ENCODE measurements around the gene XXYLT1. TPM values are rescaled to one million over a fixed set of nuclear protein-coding genes. Genes with fewer than 3 reads are reported as not detected.

The XXYLT1 gene
- total RNA-seq, 2 experiments from 2014 or later, result 17.2 to 19.6 TPM

GRCh38 chr3:195042743-195043606 lies 228.0 kb downstream of the XXYLT1 start:
- BruUV-seq (replicated peaks), result no TSS peak
- CTCF ChIA-PET (ENCODE audit: unreplicated experiment), result interaction anchor here (0.7 kb wide), 1 partner anchor 21 kb away, joined by 4 read pairs; no protein-coding TSS in a partner anchor
- H2AFZ ChIP-seq (ENCODE audit: low read length), result no peak overlapping the region
- no peak for TF ChIP-seq CTCF (conservative IDR thresholded peaks at IDR 0.05; ENCODE audit: low read length)
- TF ChIP-seq EZH2phosphoT487 (IDR thresholded peaks at IDR 0.05; ENCODE audit: borderline replicate concordance, low read depth, low read length), result no peak
- H3K36me3 ChIP-seq (ENCODE audit: insufficient read depth, low read length), result no peaks in the 10 kb centered on the region
- H4K20me1 ChIP-seq (ENCODE audit: insufficient read depth, low read length), result no peaks in the 10 kb centered on the region
- peaks cover 14% of the 10 kb centered on the region for H3K4me1 ChIP-seq (ENCODE audit: insufficient read depth, low read length, poor library complexity, severe bottlenecking)
- H3K9me3 ChIP-seq (ENCODE audit: low read length), result no peaks in the 10 kb centered on the region
- no peaks in the 10 kb centered on the region for H3K9me2 ChIP-seq (ENCODE audit: insufficient read depth, low read length)
- no peak overlapping the region for H3K4me3 ChIP-seq (ENCODE audit: low read depth, low read length, poor library complexity, severe bottlenecking)
- intact Hi-C loops (cut with micrococcal nuclease; ENCODE audit: unreplicated experiment), result no loop called here
- DNase-seq (ENCODE audit: low spot score), result no peak
- POLR2A ChIA-PET, result interaction anchor here (0.7 kb wide), 1 partner anchor 503 kb away, joined by 3 read pairs; no protein-coding TSS in a partner anchor
- H3K27ac ChIP-seq (ENCODE audit: low read depth, low read length, poor library complexity, severe bottlenecking), result no peak overlapping the region
- no peak overlapping the region for H3K4me2 ChIP-seq (ENCODE audit: low read length)
- no peaks in the 10 kb centered on the region for H3K79me2 ChIP-seq (ENCODE audit: insufficient read depth, low read depth, low read length)

GRCh38 chr3:195041871-195042742 lies 228.9 kb downstream of the XXYLT1 start:
- no peaks in the 10 kb centered on the region for H3K9me3 ChIP-seq (ENCODE audit: low read length)
- H3K9me2 ChIP-seq (ENCODE audit: insufficient read depth, low read length), result no peaks in the 10 kb centered on the region
- POLR2A ChIA-PET, result interaction anchor here (0.7 kb wide), 1 partner anchor 1365 kb away, joined by 3 read pairs; no protein-coding TSS in a partner anchor
- BruUV-seq (replicated peaks), result no TSS peak
- H3K4me1 ChIP-seq (ENCODE audit: insufficient read depth, low read length, poor library complexity, severe bottlenecking), result peaks cover 14% of the 10 kb centered on the region
- no peak overlapping the region for H2AFZ ChIP-seq (ENCODE audit: low read length)
- no peaks in the 10 kb centered on the region for H3K36me3 ChIP-seq (ENCODE audit: insufficient read depth, low read length)
- DNase-seq (ENCODE audit: low spot score), result no peak
- CTCF ChIA-PET (ENCODE audit: unreplicated experiment), result interaction anchor here (0.7 kb wide), 1 partner anchor 22 kb away, joined by 4 read pairs; no protein-coding TSS in a partner anchor
- intact Hi-C loops (cut with micrococcal nuclease; ENCODE audit: unreplicated experiment), result no loop called here
- H4K20me1 ChIP-seq (ENCODE audit: insufficient read depth, low read length), result no peaks in the 10 kb centered on the region
- H3K27ac ChIP-seq (ENCODE audit: low read depth, low read length, poor library complexity, severe bottlenecking), result no peak overlapping the region
- no peak overlapping the region for H3K4me3 ChIP-seq (ENCODE audit: low read depth, low read length, poor library complexity, severe bottlenecking)
- H3K79me2 ChIP-seq (ENCODE audit: insufficient read depth, low read depth, low read length), result no peaks in the 10 kb centered on the region
- TF ChIP-seq EZH2phosphoT487 (IDR thresholded peaks at IDR 0.05; ENCODE audit: borderline replicate concordance, low read depth, low read length) (no peak), CTCF (conservative IDR thresholded peaks at IDR 0.05; ENCODE audit: low read length) (no peak)
- H3K4me2 ChIP-seq (ENCODE audit: low read length), result no peak overlapping the region

All from OCI-LY7 (cell line).